Neuronal stem cell (in vitro differentiated cells): ENCODE data around the gene ITGA2.

ENCODE experiments used
- DNase-seq: peaks from one replicate; pipeline ENCODE4 v3.0.0-alpha.2; 2013; ENCODE audit warnings: low spot score
- H2AFZ ChIP-seq: one replicate; pipeline ENCODE4 v1.6.1; 2013; ENCODE audit warnings: mild to moderate bottlenecking, low read length, inconsistent platforms
- H2AK5ac ChIP-seq: 2 replicates; pipeline ENCODE4 v1.6.1; 2013; ENCODE audit warnings: low read depth, mild to moderate bottlenecking, inconsistent platforms, low read length, moderate library complexity, mixed read lengths
- H2BK120ac ChIP-seq: 2 replicates; pipeline ENCODE4 v1.6.1; 2013; ENCODE audit warnings: low read depth, mild to moderate bottlenecking, inconsistent platforms, low read length, moderate library complexity, mixed read lengths
- H2BK12ac ChIP-seq: one replicate; pipeline ENCODE4 v1.6.1; 2013; ENCODE audit warnings: low read length, inconsistent platforms
- H2BK15ac ChIP-seq: 2 replicates; pipeline ENCODE4 v1.6.1; 2013; ENCODE audit warnings: mild to moderate bottlenecking, low read length, inconsistent platforms, mixed read lengths
- H2BK5ac ChIP-seq: one replicate; pipeline ENCODE4 v1.6.1; 2013; ENCODE audit warnings: inconsistent platforms, mild to moderate bottlenecking, low read length, moderate library complexity
- H3K14ac ChIP-seq: one replicate; pipeline ENCODE4 v1.6.1; 2013; ENCODE audit warnings: low read length, inconsistent platforms
- H3K18ac ChIP-seq: 2 replicates; pipeline ENCODE4 v1.6.1; 2013; ENCODE audit warnings: low read length, inconsistent platforms
- H3K23ac ChIP-seq: 2 replicates; pipeline ENCODE4 v1.6.1; 2013; ENCODE audit warnings: low read depth, mild to moderate bottlenecking, mixed read lengths, low read length, inconsistent platforms; ENCODE audit not compliant: poor library complexity
- H3K27ac ChIP-seq: replicated peaks from 3 replicates; pipeline ENCODE4 v1.5.1; 2013; ENCODE audit warnings: low read length, inconsistent platforms
- H3K27me3 ChIP-seq, 3 experiments: 2 replicates each; pipeline ENCODE4 v1.6.1; 2013; ENCODE audit warnings: low read length in 3 of 3, mild to moderate bottlenecking in 2 of 3, inconsistent platforms in 1 of 3, low read depth in 1 of 3, mixed read lengths in 1 of 3, moderate library complexity in 1 of 3; ENCODE audit not compliant: control insufficient read depth in 3 of 3, insufficient read depth in 3 of 3
- H3K36me3 ChIP-seq, 2 donors: replicated peaks in 1 of 2; 2 replicates each; pipeline ENCODE4 v1.6.1; 2013; ENCODE audit warnings: low read length in 2 of 2; ENCODE audit not compliant: control insufficient read depth in 2 of 2, insufficient read depth in 2 of 2
- H3K4ac ChIP-seq: 2 replicates; pipeline ENCODE4 v1.6.1; 2013; ENCODE audit warnings: inconsistent platforms, mild to moderate bottlenecking, low read length, moderate library complexity
- H3K4me1 ChIP-seq, 2 donors: 1 replicate in 1 of 2; 2 replicates in 1 of 2; pipeline ENCODE4 v1.6.1; 2013; ENCODE audit warnings: low read length in 2 of 2, low read depth in 1 of 2; ENCODE audit not compliant: control insufficient read depth in 2 of 2, insufficient read depth in 1 of 2
- H3K4me2 ChIP-seq: one replicate; pipeline ENCODE4 v1.6.1; 2013; ENCODE audit warnings: mild to moderate bottlenecking, low read length, inconsistent platforms; ENCODE audit not compliant: insufficient read depth, poor library complexity, severe bottlenecking
- H3K4me3 ChIP-seq, 2 donors: 2 replicates each; pipeline ENCODE4 v1.5.1; 2013; ENCODE audit warnings: low read length in 2 of 2, mild to moderate bottlenecking in 2 of 2, inconsistent platforms in 1 of 2, moderate library complexity in 1 of 2
- H3K79me1 ChIP-seq: one replicate; pipeline ENCODE4 v1.6.1; 2013; ENCODE audit warnings: low read depth, mild to moderate bottlenecking, inconsistent platforms, low read length, moderate library complexity
- H3K9ac ChIP-seq: one replicate; pipeline ENCODE4 v1.6.1; 2013; ENCODE audit warnings: mild to moderate bottlenecking, low read depth, low read length, inconsistent platforms; ENCODE audit not compliant: poor library complexity
- H3K9me3 ChIP-seq, 2 donors: replicated peaks in 1 of 2; 2 replicates each; pipeline versions ENCODE3 to v1.6.1; 2013; ENCODE audit warnings: low read length in 2 of 2, mild to moderate bottlenecking in 2 of 2, inconsistent platforms in 1 of 2, low read depth in 1 of 2, mixed read lengths in 1 of 2, moderate library complexity in 1 of 2; ENCODE audit not compliant: control insufficient read depth in 2 of 2, insufficient read depth in 1 of 2
- H4K8ac ChIP-seq: one replicate; pipeline ENCODE4 v1.6.1; 2013; ENCODE audit warnings: low read depth, mild to moderate bottlenecking, inconsistent platforms, low read length, moderate library complexity
- H4K91ac ChIP-seq: one replicate; pipeline ENCODE4 v1.6.1; 2013; ENCODE audit warnings: low read length, low read depth, mild to moderate bottlenecking, inconsistent platforms; ENCODE audit not compliant: poor library complexity
- WGBS, 2 donors: extraction: QIAGEN DNeasy Blood & Tissue Kit; methylation state at CpG; one replicate each; pipeline ENCODE4 v1.1.7; 2013; ENCODE audit warnings: missing lambda C conversion rate in 2 of 2, mixed read lengths in 1 of 2; ENCODE audit not compliant: insufficient read length in 2 of 2, insufficient replicate concordance in 1 of 2; ENCODE audit errors: extremely low coverage in 2 of 2; 5-methylcytosine and 5-hydroxymethylcytosine counted together

The ITGA2 gene

GRCh38 chr5:53105611-53106300, 116.6 kb downstream of the ITGA2 start:
- Histone ChIP-seq H3K27me3 (no peaks in the 10 kb centered on the region), H3K27ac (no peak overlapping the region), H3K79me1 (no peaks in the 10 kb centered on the region), H2BK12ac (no peak overlapping the region), H4K91ac (no peak overlapping the region), H3K9ac (no peak overlapping the region), H3K23ac (no peak overlapping the region), H3K18ac (no peak overlapping the region), H2AK5ac (no peak overlapping the region), H3K36me3 (peaks cover 0 to 44% of the 10 kb centered on the region in 2 donors), H3K14ac (no peak overlapping the region), H2AFZ (no peak overlapping the region), H3K9me3 (no peaks in the 10 kb centered on the region), H3K4me3 (no peak overlapping the region), H2BK15ac (no peak overlapping the region), H3K4ac (no peak overlapping the region), H2BK120ac (no peak overlapping the region), H3K4me1 (no peaks in the 10 kb centered on the region), H4K8ac (no peak overlapping the region), H2BK5ac (no peak overlapping the region), H3K4me2 (no peak overlapping the region)
- no CpG with 5 or more reads among the region's 5 CpGs for WGBS, 2 donors
- no peak for DNase-seq

- Histone ChIP-seq H2BK12ac (no peak overlapping the region), H3K18ac (no peak overlapping the region), H2BK15ac (no peak overlapping the region), H3K4me2 (peak overlapping the region; percentile 48), H3K79me1 (no peaks in the 10 kb centered on the region), H4K91ac (no peak overlapping the region), H2AK5ac (no peak overlapping the region), H3K27me3 (no peaks in the 10 kb centered on the region), H2AFZ (peak overlapping the region; percentile 98), H3K36me3 (peaks cover 0 to 20% of the 10 kb centered on the region in 2 donors), H3K9me3 (no peaks in the 10 kb centered on the region), H3K14ac (no peak overlapping the region), H2BK5ac (no peak overlapping the region), H3K4ac (no peak overlapping the region), H3K4me1 (peaks cover 0 to 3% of the 10 kb centered on the region in 2 donors), H3K27ac (no peak overlapping the region), H3K23ac (no peak overlapping the region), H4K8ac (no peak overlapping the region), H3K4me3 (peak overlapping the region; percentile 82 to 85), H2BK120ac (no peak overlapping the region), H3K9ac (no peak overlapping the region)
- WGBS, 2 donors = no CpG with 5 or more reads among the region's 11 CpGs
- DNase-seq = peak; percentile 9
These were observed 119.9 kb downstream of the ITGA2 start for GRCh38 chr5:53109056-53109442.

- peak within 1 kb of the TSS; percentile 4 for H3K18ac ChIP-seq
- H2BK12ac ChIP-seq = no peak within 1 kb of the TSS
- no peak within 1 kb of the TSS for H2BK15ac ChIP-seq
- no peak within 1 kb of the TSS for H4K8ac ChIP-seq
- peak within 1 kb of the TSS; percentile 85 for H3K9ac ChIP-seq
- no peaks in the 10 kb centered on the region for H3K79me1 ChIP-seq
- no peaks in the 10 kb centered on the region for H3K27me3 ChIP-seq
- peak within 1 kb of the TSS; percentile 13 for H3K23ac ChIP-seq
- no peak within 1 kb of the TSS for H2AK5ac ChIP-seq
- H3K4me2 ChIP-seq = peak within 1 kb of the TSS; percentile 55
- peak within 1 kb of the TSS; percentile 98 for H2AFZ ChIP-seq
- peaks cover 0 to 18% of the 10 kb centered on the region in 2 donors for H3K36me3 ChIP-seq
- no peak within 1 kb of the TSS for H2BK120ac ChIP-seq
- no peak within 1 kb of the TSS for H3K27ac ChIP-seq
- no peak within 1 kb of the TSS for H2BK5ac ChIP-seq
- DNase-seq = peak; percentile 88
- H3K4ac ChIP-seq = no peak within 1 kb of the TSS
- peaks cover 0 to 6% of the 10 kb centered on the region in 2 donors for H3K4me1 ChIP-seq
- no peak within 1 kb of the TSS for H4K91ac ChIP-seq
- peak within 1 kb of the TSS; percentile 82 to 85 for H3K4me3 ChIP-seq
- H3K9me3 ChIP-seq = no peaks in the 10 kb centered on the region
- no peak within 1 kb of the TSS for H3K14ac ChIP-seq
- no CpG with 5 or more reads among the region's 54 CpGs for WGBS, 2 donors
These were observed 120.4 kb downstream of the ITGA2 start, which contains the start of gene MOCS2 for GRCh38 chr5:53109443-53110127. Gene MOCS2, minus strand, starts transcription at chr5:53109757. Its CDS starts 2,583 bp downstream, at chr5:53107174.

- Histone ChIP-seq H3K4ac (no peak overlapping the region), H2AK5ac (no peak overlapping the region), H2BK12ac (no peak overlapping the region), H3K18ac (no peak overlapping the region), H2BK15ac (no peak overlapping the region), H3K4me2 (peak overlapping the region; percentile 55), H3K23ac (no peak overlapping the region), H3K9me3 (no peaks in the 10 kb centered on the region), H3K79me1 (no peaks in the 10 kb centered on the region), H2AFZ (peak overlapping the region; percentile 98), H2BK5ac (no peak overlapping the region), H4K91ac (no peak overlapping the region), H3K27ac (no peak overlapping the region), H2BK120ac (no peak overlapping the region), H3K4me3 (peak overlapping the region; percentile 82 to 85), H3K4me1 (peaks cover 0 to 6% of the 10 kb centered on the region in 2 donors), H4K8ac (no peak overlapping the region), H3K9ac (peak overlapping the region; percentile 85), H3K14ac (no peak overlapping the region), H3K36me3 (peaks cover 0 to 12% of the 10 kb centered on the region in 2 donors), H3K27me3 (no peaks in the 10 kb centered on the region)
- WGBS, 2 donors = no CpG with 5 or more reads among the region's 6 CpGs
- no peak for DNase-seq
These were observed 121.0 kb downstream of the ITGA2 start for GRCh38 chr5:53110156-53110555.
